PC-9 (cell line): Measurements from ENCODE around the gene CACFD1. TPM values are rescaled to one million over a fixed set of nuclear protein-coding genes. Genes with fewer than 3 reads are reported as not detected.

ENCODE experiments used
- BruUV-seq: library from RNA; stranded (reverse); fragments of 400-500 nt; replicated peaks from 2 replicates; lab custom pipeline; 2021; lab: Mats Ljungman, UMichigan
- CTCF ChIA-PET: fragments of 300-600 bp; sonication (Branson Sonifier 250); formaldehyde crosslinking; loops from one replicate; lab custom pipeline; 2022; ENCODE audit warnings: antibody characterized with exemption; lab: Charles Lee
- POLR2A ChIA-PET: fragments of 300-600 bp; sonication (Branson Sonifier 250); formaldehyde crosslinking; loops from one replicate; lab custom pipeline; 2022; ENCODE audit warnings: antibody characterized with exemption; ENCODE audit not compliant: unreplicated experiment; lab: Charles Lee
- DNase-seq, 2 experiments: peaks; one replicate each; pipeline versions ENCODE4 v3.0.0 to v3.0.0-alpha.2; 2015 to 2022; ENCODE audit warnings: mixed read lengths in 1 of 2
- H2AFZ ChIP-seq: fragments of 200-600 bp; sonication (generic); 2 replicates; pipeline ENCODE4 v1.8.1; 2017; ENCODE audit warnings: antibody characterized with exemption
- H3F3A ChIP-seq: fragments of 200-600 bp; sonication (generic); 2 replicates; pipeline ENCODE4 v1.8.1; 2017; ENCODE audit warnings: antibody characterized with exemption, mild to moderate bottlenecking, low read depth; ENCODE audit not compliant: insufficient read depth
- H3K27ac ChIP-seq: fragments of 200-600 bp; sonication (generic); 2 replicates; pipeline ENCODE4 v1.6.1; 2016; ENCODE audit warnings: mixed run types
- H3K27me3 ChIP-seq: fragments of 200-600 bp; sonication (generic); 2 replicates; pipeline ENCODE4 v1.6.1; 2016; ENCODE audit warnings: low read depth, mixed run types; ENCODE audit not compliant: insufficient read depth
- H3K36me3 ChIP-seq: fragments of 200-600 bp; sonication (generic); 2 replicates; pipeline ENCODE4 v1.6.1; 2016; ENCODE audit warnings: low read depth, mixed run types
- H3K4me1 ChIP-seq: fragments of 200-600 bp; sonication (generic); replicated peaks from 2 replicates; pipeline ENCODE4 v1.6.1; 2016; ENCODE audit warnings: mixed run types; ENCODE audit not compliant: insufficient read depth
- H3K4me2 ChIP-seq: fragments of 200-600 bp; sonication (generic); 2 replicates; pipeline ENCODE4 v1.6.1; 2017; ENCODE audit warnings: mixed run types
- H3K4me3 ChIP-seq: fragments of 200-600 bp; sonication (generic); 2 replicates; pipeline ENCODE4 v1.6.1; 2016; ENCODE audit warnings: mixed run types
- H3K79me2 ChIP-seq: fragments of 200-600 bp; sonication (generic); 2 replicates; pipeline ENCODE4 v1.6.1; 2017; ENCODE audit warnings: low read depth, mixed run types
- H3K9me2 ChIP-seq: fragments of 200-600 bp; sonication (generic); 2 replicates; pipeline ENCODE4 v1.8.1; 2017; ENCODE audit warnings: mild to moderate bottlenecking; ENCODE audit not compliant: insufficient read depth
- H3K9me3 ChIP-seq: fragments of 200-600 bp; sonication (generic); 2 replicates; pipeline ENCODE4 v1.8.1; 2016; ENCODE audit warnings: low read depth; ENCODE audit not compliant: insufficient read depth
- H4K20me1 ChIP-seq: fragments of 200-600 bp; sonication (generic); 2 replicates; pipeline ENCODE4 v1.8.1; 2017; ENCODE audit not compliant: insufficient read depth
- EZH2 ChIP-seq: fragments of 200-600 bp; sonication (generic); IDR thresholded peaks from 2 replicates; pipeline ENCODE4 v1.8.0; 2017; ENCODE audit warnings: antibody characterized with exemption, low read depth
- intact Hi-C: fragments of 100-400 bp; cut with micrococcal nuclease; formaldehyde crosslinking; loops from one replicate; pipeline ENCODE4 v1.10.0; 2022; ENCODE audit not compliant: unreplicated experiment
- total RNA-seq: library from RNA; stranded (reverse); gene quantifications from 2 replicates; pipeline ENCODE4 v1.2.3, GENCODE V29; 2021
- TF ChIP-seq, protein P1 (sequence below): fragments of 200-600 bp; sonication (generic); conservative IDR thresholded peaks from 2 replicates; pipeline ENCODE4 v1.6.1; 2017; ENCODE audit warnings: mixed run types, antibody characterized with exemption, mild to moderate bottlenecking, moderate library complexity

Gene CACFD1
- total RNA-seq, 1 experiment from 2014 or later = 28.7 TPM

DNA sequence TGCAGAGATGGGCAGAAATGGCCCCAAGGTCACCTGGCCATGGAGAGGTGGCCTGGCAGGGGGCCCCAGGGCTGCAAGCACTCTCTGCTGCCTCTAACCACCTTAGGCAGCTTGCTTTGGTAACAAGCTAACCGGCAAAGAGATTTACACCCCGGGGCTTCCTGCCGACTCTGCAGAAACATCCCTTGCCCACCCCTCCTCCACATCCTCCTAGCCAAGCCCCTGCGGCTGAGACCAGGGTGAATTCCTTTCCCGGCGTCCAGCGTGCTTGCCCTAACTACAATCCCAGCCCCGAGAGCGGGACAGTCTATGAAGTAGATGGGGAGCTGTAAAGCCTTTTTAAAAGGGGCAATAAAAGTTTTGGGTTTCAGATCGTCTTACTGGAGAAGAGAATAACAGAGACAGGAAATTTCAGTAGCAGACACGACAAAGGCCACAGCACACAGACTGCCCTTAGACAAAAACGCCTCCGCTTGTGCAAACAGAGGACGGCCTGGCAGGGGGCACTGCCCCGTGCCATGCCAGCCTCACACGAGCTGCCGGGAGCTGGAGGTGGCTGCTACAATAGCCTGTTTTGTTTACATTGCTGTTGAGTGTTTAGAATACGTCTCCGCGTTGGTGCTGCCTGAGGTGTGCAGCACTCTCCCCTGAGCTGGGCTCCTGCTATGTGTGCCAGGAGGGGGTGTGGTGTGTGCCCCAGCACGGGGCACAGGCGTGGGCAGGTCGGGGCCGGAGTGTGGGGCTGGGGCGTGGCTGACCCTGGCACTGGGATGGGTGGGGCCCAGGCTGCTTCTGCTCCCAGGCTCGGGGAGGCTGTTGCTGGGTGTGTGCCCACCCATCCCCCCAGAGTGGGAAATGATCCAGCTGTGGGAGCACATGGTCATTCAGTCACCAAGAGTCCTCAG is 49.7 kb downstream of the CACFD1 start:
- H3K27me3 ChIP-seq = peaks cover 33% of the 10 kb centered on the region
- peaks cover 13% of the 10 kb centered on the region; the same call in 1 of the 2 replicates for H3F3A ChIP-seq
- ChIA-PET POLR2A (interaction anchor here (0.6 to 0.7 kb wide), 3 partner anchors 183 to 1991 kb away, joined by 4 to 10 read pairs (median 7); no protein-coding TSS in a partner anchor), CTCF (interaction anchor here (0.5 to 0.6 kb wide), 2 partner anchors 273 to 487 kb away, joined by 3 read pairs; no protein-coding TSS in a partner anchor)
- H3K36me3 ChIP-seq = no peaks in the 10 kb centered on the region
- no peak overlapping the region for H2AFZ ChIP-seq
- no peaks in the 10 kb centered on the region for H4K20me1 ChIP-seq
- intact Hi-C loops = loop anchor here (10.0 kb wide), 1 partner anchor 225 kb away; the partner anchor contains the start of gene SARDH
- TF ChIP-seq EZH2 = no peak
- TF ChIP-seq, protein P1, sequence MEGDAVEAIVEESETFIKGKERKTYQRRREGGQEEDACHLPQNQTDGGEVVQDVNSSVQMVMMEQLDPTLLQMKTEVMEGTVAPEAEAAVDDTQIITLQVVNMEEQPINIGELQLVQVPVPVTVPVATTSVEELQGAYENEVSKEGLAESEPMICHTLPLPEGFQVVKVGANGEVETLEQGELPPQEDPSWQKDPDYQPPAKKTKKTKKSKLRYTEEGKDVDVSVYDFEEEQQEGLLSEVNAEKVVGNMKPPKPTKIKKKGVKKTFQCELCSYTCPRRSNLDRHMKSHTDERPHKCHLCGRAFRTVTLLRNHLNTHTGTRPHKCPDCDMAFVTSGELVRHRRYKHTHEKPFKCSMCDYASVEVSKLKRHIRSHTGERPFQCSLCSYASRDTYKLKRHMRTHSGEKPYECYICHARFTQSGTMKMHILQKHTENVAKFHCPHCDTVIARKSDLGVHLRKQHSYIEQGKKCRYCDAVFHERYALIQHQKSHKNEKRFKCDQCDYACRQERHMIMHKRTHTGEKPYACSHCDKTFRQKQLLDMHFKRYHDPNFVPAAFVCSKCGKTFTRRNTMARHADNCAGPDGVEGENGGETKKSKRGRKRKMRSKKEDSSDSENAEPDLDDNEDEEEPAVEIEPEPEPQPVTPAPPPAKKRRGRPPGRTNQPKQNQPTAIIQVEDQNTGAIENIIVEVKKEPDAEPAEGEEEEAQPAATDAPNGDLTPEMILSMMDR = no peak
- BruUV-seq = no TSS peak
- H3K4me3 ChIP-seq = peak overlapping the region; percentile 13; the same call in 1 of the 2 replicates
- peak in 1 of 2 experiments; percentile 55 for DNase-seq
- H3K27ac ChIP-seq = no peak overlapping the region
- no peaks in the 10 kb centered on the region for H3K9me2 ChIP-seq
- H3K4me1 ChIP-seq = peaks cover 22% of the 10 kb centered on the region
- no peaks in the 10 kb centered on the region for H3K9me3 ChIP-seq
- peak overlapping the region; percentile 63 for H3K4me2 ChIP-seq
- H3K79me2 ChIP-seq = no peaks in the 10 kb centered on the region

DNA sequence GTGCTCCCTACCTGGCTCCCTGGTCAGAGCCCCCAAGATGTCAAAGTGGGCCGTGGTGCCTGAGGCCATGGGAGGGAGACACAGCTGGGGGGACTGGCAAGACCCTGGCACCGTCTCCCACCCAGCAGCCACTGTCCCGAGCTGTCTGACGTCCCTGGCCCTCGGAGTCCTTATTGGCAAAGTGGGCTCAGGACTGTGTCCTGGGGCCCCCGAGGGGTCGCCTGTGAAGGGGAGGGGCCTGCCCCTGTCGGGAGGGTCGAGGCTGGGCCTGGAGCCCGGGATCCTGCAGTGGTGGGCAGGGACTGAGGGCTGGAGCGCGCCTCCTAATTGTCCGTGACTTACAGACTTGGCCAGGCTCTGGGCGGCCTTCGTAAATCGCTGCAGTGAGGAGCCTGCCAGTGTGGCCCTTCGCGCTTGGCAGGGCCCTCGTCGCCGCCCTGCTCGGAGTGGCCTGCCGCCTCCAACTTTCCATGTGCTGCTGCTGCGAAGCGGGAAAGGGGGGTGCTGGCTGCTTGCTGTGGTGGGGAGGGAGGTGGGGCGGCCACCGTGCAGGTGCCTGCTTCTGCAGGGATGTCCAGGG is 51.2 kb downstream of the CACFD1 start:
- ChIA-PET CTCF (no interaction called here), POLR2A (no interaction called here)
- Histone ChIP-seq H3K9me2 (no peaks in the 10 kb centered on the region), H3K4me1 (peaks cover 22% of the 10 kb centered on the region), H3K9me3 (no peaks in the 10 kb centered on the region), H3K79me2 (no peaks in the 10 kb centered on the region), H2AFZ (no peak overlapping the region), H3K4me2 (no peak overlapping the region), H3F3A (peaks cover 13% of the 10 kb centered on the region; the same call in 1 of the 2 replicates), H3K36me3 (no peaks in the 10 kb centered on the region), H3K27ac (no peak overlapping the region), H3K27me3 (peaks cover 48% of the 10 kb centered on the region), H3K4me3 (no peak overlapping the region), H4K20me1 (no peaks in the 10 kb centered on the region)
- DNase-seq = no peak
- intact Hi-C loops = no loop called here
- TF ChIP-seq, protein P1 = no peak
- no peak for TF ChIP-seq EZH2
- BruUV-seq = no TSS peak

DNA sequence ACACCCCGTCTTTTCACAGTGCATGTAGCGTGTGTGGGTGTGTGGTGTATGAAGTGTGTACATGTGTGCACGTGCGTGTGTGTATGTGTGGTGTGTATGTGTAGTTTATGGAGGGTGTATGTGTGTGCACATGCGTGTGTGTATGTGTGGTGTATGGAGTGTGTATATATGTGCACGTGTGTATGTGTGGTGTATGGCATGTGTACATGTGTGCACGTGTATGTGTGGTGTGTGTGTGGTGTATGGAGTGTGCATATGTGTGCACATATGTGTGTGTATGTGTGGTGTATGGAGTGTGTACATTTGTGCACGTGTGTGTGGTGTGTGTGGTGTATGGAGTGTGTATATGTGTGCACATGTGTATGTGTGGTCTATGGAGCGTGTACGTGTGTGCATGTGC is 51.8 kb downstream of the CACFD1 start:
- POLR2A ChIA-PET = no interaction called here
- intact Hi-C loops = no loop called here
- DNase-seq = no peak

More for the DNA sequence above, 51.8 kb downstream of the CACFD1 start:
- H3K4me1 ChIP-seq = peaks cover 20% of the 10 kb centered on the region
- H3K79me2 ChIP-seq = no peaks in the 10 kb centered on the region
- H3K4me2 ChIP-seq = no peak overlapping the region
- no TSS peak for BruUV-seq
- peaks cover 13% of the 10 kb centered on the region; the same call in 1 of the 2 replicates for H3F3A ChIP-seq
- H3K27me3 ChIP-seq = peaks cover 54% of the 10 kb centered on the region
- H3K36me3 ChIP-seq = no peaks in the 10 kb centered on the region
- H3K9me3 ChIP-seq = no peaks in the 10 kb centered on the region
- TF ChIP-seq, protein P1 = no peak
- no peak for TF ChIP-seq EZH2
- no peaks in the 10 kb centered on the region for H3K9me2 ChIP-seq
- no peaks in the 10 kb centered on the region for H4K20me1 ChIP-seq
- H3K4me3 ChIP-seq = no peak overlapping the region
- H3K27ac ChIP-seq = no peak overlapping the region
- no peak overlapping the region for H2AFZ ChIP-seq
- CTCF ChIA-PET = no interaction called here
